Pancreas (tissue), 10 donors: ENCODE measurements around the gene WDR11. TPM values are rescaled to one million over a fixed set of nuclear protein-coding genes. Genes with fewer than 3 reads are reported as not detected.

ENCODE experiments used
- ATAC-seq, 4 donors: fragments of 200-7000 bp; cut with Tn5 transposase; one replicate each; pipeline versions ENCODE4 v1.8.0 to v1.9.1; 2020; ENCODE audit warnings: mild to moderate bottlenecking in 4 of 4, moderate library complexity in 4 of 4
- DNase-seq, 6 donors: peaks; one replicate each; pipeline ENCODE4 v3.0.0-alpha.2; 2020
- FAIRE-seq: peaks from 2 replicates; lab custom pipeline; 2012; peaks lifted over from hg19 to GRCh38; lab: Jason Lieb, UNC
- H3K27ac ChIP-seq, 4 donors: fragments of 200-600 bp; sonication (generic); 1 replicate in 3 of 4; 2 replicates in 1 of 4; pipeline versions ENCODE4 v1.5.0 to v1.8.0; 2020
- H3K27me3 ChIP-seq, 4 donors: fragments of 200-600 bp; one replicate each; pipeline ENCODE4 v1.8.0; 2021
- H3K36me3 ChIP-seq, 3 donors: fragments of 200-600 bp; sonication (generic) in 1 of 3; one replicate each; pipeline versions ENCODE4 v1.5.0 to v1.8.0; 2020 to 2021
- H3K4me1 ChIP-seq, 3 donors: fragments of 200-600 bp; one replicate each; pipeline ENCODE4 v1.8.0; 2021
- H3K4me3 ChIP-seq, 4 donors: fragments of 200-600 bp; sonication (generic) in 2 of 4; one replicate each; pipeline versions ENCODE4 v1.5.0 to v1.8.0; 2020 to 2021
- H3K9me3 ChIP-seq, 4 donors: fragments of 200-600 bp; one replicate each; pipeline ENCODE4 v1.8.0; 2021
- WGBS, 2 donors: extraction: QIAGEN DNeasy Blood & Tissue Kit; methylation state at CpG; one replicate each; pipeline ENCODE4 v1.1.7; 2013; 5-methylcytosine and 5-hydroxymethylcytosine counted together
- intact Hi-C, 3 donors: fragments of 100-400 bp; cut with DNase I; formaldehyde crosslinking; loops; one replicate each; pipeline versions ENCODE4 v1.11.1 to v1.14.2; 2022
- polyA plus RNA-seq, 2 donors: library from polyadenylated mRNA; stranded (reverse); fragments of 200-250 nt; gene quantifications; one replicate each; pipeline ENCODE4 v1.2.3, GENCODE V29; 2013
- total RNA-seq, 6 donors: library from RNA; stranded (reverse); fragmentation: NEBNext Ultra II Directional in 4 of 6; extraction: Animal tissue kit (Norgen Biotek cat#: 25700) in 4 of 6; gene quantifications; one replicate each; pipeline versions ENCODE4 v1.2.1 to v1.2.4, GENCODE V29; 2021 to 2023
- TF ChIP-seq, protein P1 (sequence below), 4 donors: fragments of 200-600 bp; sonication (generic) in 3 of 4; IDR thresholded peaks; one replicate each; pipeline versions ENCODE4 v1.5.0 to v1.8.0; 2021; ENCODE audit warnings: antibody characterized with exemption in 4 of 4
- donor health status: healthy with polysubstance abuse.
- donor health status: DM: no; HTN: no; CAD: no; lungs with moderate emphysema.
- donor health status: DM: no; HTN: no; CAD: no.
- donor health status: control.
- donor health status: control.
- donor health status: Bipolar disorder and iron deficiency.
- donor health status: DM: yes; HTN: yes; CAD: no.
- donor health status: DM: no; HTN: no; CAD: no.
- donor health status: DM: no; HTN: no; CAD: no.
- donor health status: DM: yes; HTN: yes; CAD: no.

Gene WDR11, protein sequence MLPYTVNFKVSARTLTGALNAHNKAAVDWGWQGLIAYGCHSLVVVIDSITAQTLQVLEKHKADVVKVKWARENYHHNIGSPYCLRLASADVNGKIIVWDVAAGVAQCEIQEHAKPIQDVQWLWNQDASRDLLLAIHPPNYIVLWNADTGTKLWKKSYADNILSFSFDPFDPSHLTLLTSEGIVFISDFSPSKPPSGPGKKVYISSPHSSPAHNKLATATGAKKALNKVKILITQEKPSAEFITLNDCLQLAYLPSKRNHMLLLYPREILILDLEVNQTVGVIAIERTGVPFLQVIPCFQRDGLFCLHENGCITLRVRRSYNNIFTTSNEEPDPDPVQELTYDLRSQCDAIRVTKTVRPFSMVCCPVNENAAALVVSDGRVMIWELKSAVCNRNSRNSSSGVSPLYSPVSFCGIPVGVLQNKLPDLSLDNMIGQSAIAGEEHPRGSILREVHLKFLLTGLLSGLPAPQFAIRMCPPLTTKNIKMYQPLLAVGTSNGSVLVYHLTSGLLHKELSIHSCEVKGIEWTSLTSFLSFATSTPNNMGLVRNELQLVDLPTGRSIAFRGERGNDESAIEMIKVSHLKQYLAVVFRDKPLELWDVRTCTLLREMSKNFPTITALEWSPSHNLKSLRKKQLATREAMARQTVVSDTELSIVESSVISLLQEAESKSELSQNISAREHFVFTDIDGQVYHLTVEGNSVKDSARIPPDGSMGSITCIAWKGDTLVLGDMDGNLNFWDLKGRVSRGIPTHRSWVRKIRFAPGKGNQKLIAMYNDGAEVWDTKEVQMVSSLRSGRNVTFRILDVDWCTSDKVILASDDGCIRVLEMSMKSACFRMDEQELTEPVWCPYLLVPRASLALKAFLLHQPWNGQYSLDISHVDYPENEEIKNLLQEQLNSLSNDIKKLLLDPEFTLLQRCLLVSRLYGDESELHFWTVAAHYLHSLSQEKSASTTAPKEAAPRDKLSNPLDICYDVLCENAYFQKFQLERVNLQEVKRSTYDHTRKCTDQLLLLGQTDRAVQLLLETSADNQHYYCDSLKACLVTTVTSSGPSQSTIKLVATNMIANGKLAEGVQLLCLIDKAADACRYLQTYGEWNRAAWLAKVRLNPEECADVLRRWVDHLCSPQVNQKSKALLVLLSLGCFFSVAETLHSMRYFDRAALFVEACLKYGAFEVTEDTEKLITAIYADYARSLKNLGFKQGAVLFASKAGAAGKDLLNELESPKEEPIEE
- total RNA-seq, result 10 to 100 TPM; 14.8 to 30.5 (median 18.3) TPM
- 10 to 100 TPM; 15.3 to 25.5 TPM for polyA plus RNA-seq

DNA sequence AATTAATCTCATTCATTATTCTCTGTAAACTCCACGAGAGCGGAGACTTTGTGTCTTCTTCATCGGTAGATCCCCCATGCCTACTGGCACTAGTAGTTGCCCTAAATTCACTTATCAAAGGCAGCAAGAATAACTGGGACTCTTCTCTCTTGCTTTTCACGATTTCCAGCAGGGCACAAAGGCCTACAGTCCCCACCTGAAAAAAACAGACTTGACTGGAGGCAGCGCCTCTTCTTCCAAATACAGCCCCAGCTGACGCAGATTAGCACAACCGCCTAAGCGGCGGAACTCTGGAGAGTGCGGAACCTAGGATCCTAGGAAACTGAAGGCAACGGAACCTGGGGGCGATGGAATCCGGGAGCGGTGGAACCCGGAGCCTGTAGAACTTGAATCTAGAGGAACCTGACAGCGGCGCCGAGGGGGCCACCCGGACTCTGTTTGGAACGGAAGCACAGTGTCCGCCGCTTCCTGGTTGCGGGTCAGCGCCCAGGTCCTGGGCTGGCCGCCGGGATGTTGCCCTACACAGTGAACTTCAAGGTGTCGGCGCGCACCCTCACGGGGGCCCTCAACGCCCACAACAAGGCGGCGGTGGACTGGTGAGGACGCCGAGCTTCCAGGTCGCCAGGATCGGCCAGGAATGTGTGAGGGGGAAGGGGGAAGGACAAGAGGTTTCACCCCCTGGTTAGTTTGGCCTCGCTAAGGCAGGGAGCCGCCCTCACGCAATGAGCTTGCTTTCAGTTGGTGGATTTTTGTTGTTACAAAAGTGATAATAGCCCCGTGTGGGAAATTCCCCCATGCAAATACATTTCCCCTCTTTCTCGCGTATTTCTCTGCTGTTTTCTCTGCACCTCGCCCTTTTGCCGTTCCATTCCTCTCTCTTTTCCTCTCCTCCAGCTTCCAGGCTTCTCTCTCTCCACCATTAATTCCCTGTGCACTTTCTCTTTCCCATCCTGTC is at the start of gene WDR11:
WDR11 (plus strand) TSS at position 452 of the 955 bp plus-strand sequence; CDS start at position 511, 59 bp downstream.
- FAIRE-seq, result no peak
- peaks cover 0 to 10% (median 10%) of the 10 kb centered on the region in 3 donors for H3K4me1 ChIP-seq
- peak within 1 kb of the TSS; percentile 56 to 88 (median 72) for H3K4me3 ChIP-seq
- intact Hi-C loops, result no loop called here
- peaks cover 0 to 5% (median 0%) of the 10 kb centered on the region in 3 donors for H3K36me3 ChIP-seq
- peak within 1 kb of the TSS; percentile 66 to 90 (median 75) for H3K27ac ChIP-seq
- no peaks in the 10 kb centered on the region for H3K27me3 ChIP-seq
- WGBS, 2 donors, result 3 to 4% methylated on average over 45 of the region's 45 CpGs
- no peaks in the 10 kb centered on the region for H3K9me3 ChIP-seq
- peak; percentile 99 to 100 (median 100) for ATAC-seq
- TF ChIP-seq, protein P1, sequence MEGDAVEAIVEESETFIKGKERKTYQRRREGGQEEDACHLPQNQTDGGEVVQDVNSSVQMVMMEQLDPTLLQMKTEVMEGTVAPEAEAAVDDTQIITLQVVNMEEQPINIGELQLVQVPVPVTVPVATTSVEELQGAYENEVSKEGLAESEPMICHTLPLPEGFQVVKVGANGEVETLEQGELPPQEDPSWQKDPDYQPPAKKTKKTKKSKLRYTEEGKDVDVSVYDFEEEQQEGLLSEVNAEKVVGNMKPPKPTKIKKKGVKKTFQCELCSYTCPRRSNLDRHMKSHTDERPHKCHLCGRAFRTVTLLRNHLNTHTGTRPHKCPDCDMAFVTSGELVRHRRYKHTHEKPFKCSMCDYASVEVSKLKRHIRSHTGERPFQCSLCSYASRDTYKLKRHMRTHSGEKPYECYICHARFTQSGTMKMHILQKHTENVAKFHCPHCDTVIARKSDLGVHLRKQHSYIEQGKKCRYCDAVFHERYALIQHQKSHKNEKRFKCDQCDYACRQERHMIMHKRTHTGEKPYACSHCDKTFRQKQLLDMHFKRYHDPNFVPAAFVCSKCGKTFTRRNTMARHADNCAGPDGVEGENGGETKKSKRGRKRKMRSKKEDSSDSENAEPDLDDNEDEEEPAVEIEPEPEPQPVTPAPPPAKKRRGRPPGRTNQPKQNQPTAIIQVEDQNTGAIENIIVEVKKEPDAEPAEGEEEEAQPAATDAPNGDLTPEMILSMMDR (IDR thresholded peaks at IDR 0.05), result no peak
- DNase-seq, result peak; percentile 83 to 96 (median 90)

DNA sequence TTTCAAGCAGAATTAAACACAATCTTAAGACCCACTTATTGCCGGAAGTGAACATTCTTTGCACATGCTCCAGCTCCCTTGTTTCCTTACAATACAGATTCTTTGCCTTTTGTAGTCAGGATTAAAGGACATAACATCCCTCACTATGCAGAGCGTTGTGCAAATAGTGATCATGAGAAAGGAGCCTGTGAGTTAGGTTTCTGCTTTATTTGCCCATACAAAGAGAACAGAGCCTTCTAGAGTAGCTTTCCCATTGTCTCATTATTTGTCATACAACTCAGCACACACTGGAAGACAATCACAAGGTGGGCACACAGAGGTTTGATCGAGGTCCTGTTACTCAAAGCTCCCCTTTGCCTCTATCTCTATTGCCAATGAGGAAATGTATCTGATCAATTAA is 48.2 kb upstream of the WDR11 start:
- DNase-seq, result no peak

DNA sequence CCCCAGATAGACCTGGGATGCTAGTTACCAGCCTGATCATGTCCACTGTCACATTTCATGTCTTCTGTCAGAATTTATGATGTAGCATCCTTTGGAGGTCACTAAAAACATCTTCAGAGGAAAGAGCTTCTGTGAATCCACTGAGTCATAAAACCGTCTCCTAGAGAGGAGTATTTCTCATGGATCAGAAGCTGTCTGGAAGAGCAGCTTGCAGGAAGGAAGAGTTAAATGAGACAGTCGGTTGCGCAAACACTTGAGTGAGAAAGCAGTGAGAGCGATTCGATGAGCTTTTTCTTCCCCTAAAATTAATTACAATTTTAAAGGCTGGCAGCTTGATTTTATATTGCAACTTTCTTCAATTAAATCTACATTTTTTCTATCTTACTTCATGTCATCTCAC is 47.2 kb upstream of the WDR11 start:
- ATAC-seq (no peak), DNase-seq (no peak), FAIRE-seq (no peak)
- Histone ChIP-seq H3K27ac (no peak overlapping the region), H3K9me3 (no peaks in the 10 kb centered on the region), H3K4me1 (no peaks in the 10 kb centered on the region), H3K27me3 (no peaks in the 10 kb centered on the region), H3K36me3 (no peaks in the 10 kb centered on the region), H3K4me3 (no peak overlapping the region)
- intact Hi-C loops, result no loop called here
- WGBS, 2 donors, result 66 to 76% methylated on average over 5 of the region's 5 CpGs
- TF ChIP-seq, protein P1 (IDR thresholded peaks at IDR 0.05), result no peak

More for the DNA sequence above, 48.2 kb upstream of the WDR11 start:
- FAIRE-seq, result no peak
- ATAC-seq, result no peak
- TF ChIP-seq, protein P1 (IDR thresholded peaks at IDR 0.05), result no peak
- intact Hi-C loops, result no loop called here
- no peaks in the 10 kb centered on the region for H3K4me1 ChIP-seq
- 33 to 38% methylated on average over 3 of the region's 3 CpGs for WGBS, 2 donors
- H3K4me3 ChIP-seq, result no peak overlapping the region
- H3K9me3 ChIP-seq, result no peaks in the 10 kb centered on the region
- H3K27ac ChIP-seq, result no peak overlapping the region
- H3K27me3 ChIP-seq, result no peaks in the 10 kb centered on the region
- no peaks in the 10 kb centered on the region for H3K36me3 ChIP-seq
